MCF 10A (cell line): ENCODE results near the gene TAF1D. TPM values are rescaled to one million over a fixed set of nuclear protein-coding genes. Genes with fewer than 3 reads are reported as not detected.

ENCODE experiments used
- BruUV-seq: library from RNA; stranded (reverse); fragments of 400-500 nt; replicated peaks from 2 replicates; lab custom pipeline; 2021; lab: Mats Ljungman, UMichigan
- CTCF ChIA-PET: fragments of 300-600 bp; sonication (Branson Sonifier 250); formaldehyde crosslinking; extraction: SDS; loops from one replicate; lab custom pipeline; 2021; ENCODE audit warnings: antibody characterized with exemption, inconsistent platforms; lab: Yijun Ruan, JAX
- POLR2A ChIA-PET: fragments of 300-600, 350-650 bp; sonication (Branson Sonifier 250); formaldehyde crosslinking; extraction: SDS; loops from one replicate; lab custom pipeline; 2020; ENCODE audit warnings: antibody characterized with exemption, inconsistent platforms; lab: Yijun Ruan, JAX
- DNase-seq: peaks from one replicate; pipeline ENCODE4 v3.0.0-alpha.2; 2018; ENCODE audit not compliant: unreplicated experiment
- H3K27ac Mint-ChIP-seq: one replicate; pipeline ENCODE4 v1.8.0; 2022; ENCODE audit warnings: mild to moderate bottlenecking, low read depth, mixed read lengths; ENCODE audit not compliant: unreplicated experiment
- H3K27me3 Mint-ChIP-seq: one replicate; pipeline ENCODE4 v1.8.0; 2022; ENCODE audit warnings: mixed read lengths; ENCODE audit not compliant: insufficient read depth, unreplicated experiment
- H3K36me3 Mint-ChIP-seq: one replicate; pipeline ENCODE4 v1.8.0; 2022; ENCODE audit warnings: mild to moderate bottlenecking, moderate library complexity, mixed read lengths; ENCODE audit not compliant: insufficient read depth, unreplicated experiment
- H3K4me1 Mint-ChIP-seq: one replicate; pipeline ENCODE4 v1.8.0; 2022; ENCODE audit warnings: mixed read lengths; ENCODE audit not compliant: insufficient read depth, unreplicated experiment
- H3K4me3 Mint-ChIP-seq: one replicate; pipeline ENCODE4 v1.8.0; 2022; ENCODE audit warnings: mild to moderate bottlenecking, moderate library complexity, mixed read lengths; ENCODE audit not compliant: unreplicated experiment
- H3K9me3 Mint-ChIP-seq: one replicate; pipeline ENCODE4 v1.8.0; 2022; ENCODE audit warnings: mixed read lengths; ENCODE audit not compliant: unreplicated experiment
- intact Hi-C: fragments of 100-400 bp; cut with micrococcal nuclease; formaldehyde crosslinking; loops from 2 replicates; pipeline ENCODE4 v1.14.1; 2022
- total RNA-seq: library from RNA; stranded (reverse); gene quantifications from 2 replicates; pipeline ENCODE4 v1.2.3, GENCODE V29; 2022
- TF ChIP-seq, protein P1 (sequence below): fragments of 200-600 bp; IDR thresholded peaks from one replicate; pipeline ENCODE4 v1.8.0; 2022; ENCODE audit warnings: antibody characterized with exemption, mild to moderate bottlenecking; ENCODE audit not compliant: unreplicated experiment

TAF1D gene
- total RNA-seq, 1 experiment from 2014 or later = 212 TPM

DNA sequence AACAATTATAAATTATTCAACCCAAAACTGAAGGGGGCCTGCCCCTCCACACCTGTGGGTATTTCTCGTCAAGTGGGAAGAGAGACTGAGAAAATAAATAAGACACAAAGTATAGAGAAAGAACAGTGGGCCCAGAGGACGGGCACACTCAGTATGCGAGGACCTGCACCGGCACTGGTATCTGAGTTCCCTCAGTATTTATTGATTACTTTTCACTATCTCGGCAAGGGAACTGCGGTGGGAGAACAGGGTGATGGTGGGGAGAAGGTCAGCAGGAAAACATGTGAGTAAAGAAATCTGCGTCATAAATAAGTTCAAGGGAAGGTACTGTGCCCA, 3.3 kb upstream of the TAF1D start:
- intact Hi-C loops = no loop called here
- H3K36me3 Mint-ChIP-seq = peaks cover 43% of the 10 kb centered on the region
- TF ChIP-seq, protein P1, sequence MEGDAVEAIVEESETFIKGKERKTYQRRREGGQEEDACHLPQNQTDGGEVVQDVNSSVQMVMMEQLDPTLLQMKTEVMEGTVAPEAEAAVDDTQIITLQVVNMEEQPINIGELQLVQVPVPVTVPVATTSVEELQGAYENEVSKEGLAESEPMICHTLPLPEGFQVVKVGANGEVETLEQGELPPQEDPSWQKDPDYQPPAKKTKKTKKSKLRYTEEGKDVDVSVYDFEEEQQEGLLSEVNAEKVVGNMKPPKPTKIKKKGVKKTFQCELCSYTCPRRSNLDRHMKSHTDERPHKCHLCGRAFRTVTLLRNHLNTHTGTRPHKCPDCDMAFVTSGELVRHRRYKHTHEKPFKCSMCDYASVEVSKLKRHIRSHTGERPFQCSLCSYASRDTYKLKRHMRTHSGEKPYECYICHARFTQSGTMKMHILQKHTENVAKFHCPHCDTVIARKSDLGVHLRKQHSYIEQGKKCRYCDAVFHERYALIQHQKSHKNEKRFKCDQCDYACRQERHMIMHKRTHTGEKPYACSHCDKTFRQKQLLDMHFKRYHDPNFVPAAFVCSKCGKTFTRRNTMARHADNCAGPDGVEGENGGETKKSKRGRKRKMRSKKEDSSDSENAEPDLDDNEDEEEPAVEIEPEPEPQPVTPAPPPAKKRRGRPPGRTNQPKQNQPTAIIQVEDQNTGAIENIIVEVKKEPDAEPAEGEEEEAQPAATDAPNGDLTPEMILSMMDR = no peak
- no peaks in the 10 kb centered on the region for H3K27me3 Mint-ChIP-seq
- DNase-seq = no peak
- no peak overlapping the region for H3K27ac Mint-ChIP-seq
- H3K9me3 Mint-ChIP-seq = no peaks in the 10 kb centered on the region
- POLR2A ChIA-PET = no interaction called here
- peaks cover 10% of the 10 kb centered on the region for H3K4me1 Mint-ChIP-seq
- no TSS peak for BruUV-seq
- H3K4me3 Mint-ChIP-seq = no peak overlapping the region
- CTCF ChIA-PET = no interaction called here

DNA sequence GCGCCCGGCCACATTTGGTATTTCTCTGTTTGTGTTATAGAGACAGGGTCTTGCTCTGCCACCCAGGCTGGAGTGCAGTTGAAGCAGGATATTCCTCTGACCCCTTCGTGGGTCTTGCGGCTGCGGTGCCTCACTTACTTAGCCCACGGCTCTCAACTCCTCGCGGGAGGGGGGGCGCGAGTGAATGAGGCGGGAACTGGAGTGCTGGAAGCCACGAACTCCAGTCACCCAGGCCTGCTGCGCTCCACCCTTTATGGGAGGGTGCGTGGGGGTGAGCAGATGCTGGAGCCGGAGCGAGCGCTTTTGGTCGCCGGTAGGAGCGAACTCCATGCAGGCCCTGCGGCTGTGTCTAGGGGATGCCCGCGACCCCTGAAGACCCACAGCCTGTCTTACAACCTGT, 2.0 kb upstream of the TAF1D start:
- no peak for DNase-seq
- peak overlapping the region; percentile 98 for H3K4me3 Mint-ChIP-seq
- no peaks in the 10 kb centered on the region for H3K27me3 Mint-ChIP-seq
- H3K4me1 Mint-ChIP-seq = peaks cover 23% of the 10 kb centered on the region
- TF ChIP-seq, protein P1 = no peak
- intact Hi-C loops = no loop called here
- no TSS peak for BruUV-seq
- H3K27ac Mint-ChIP-seq = no peak overlapping the region
- ChIA-PET CTCF (no interaction called here), POLR2A (interaction anchor here (0.6 to 8.9 kb wide), 4 partner anchors 15 to 750 kb away, joined by 3 to 169 read pairs (median 64); partner anchors contain the start of gene MED17)
- no peaks in the 10 kb centered on the region for H3K9me3 Mint-ChIP-seq
- H3K36me3 Mint-ChIP-seq = peaks cover 48% of the 10 kb centered on the region

DNA sequence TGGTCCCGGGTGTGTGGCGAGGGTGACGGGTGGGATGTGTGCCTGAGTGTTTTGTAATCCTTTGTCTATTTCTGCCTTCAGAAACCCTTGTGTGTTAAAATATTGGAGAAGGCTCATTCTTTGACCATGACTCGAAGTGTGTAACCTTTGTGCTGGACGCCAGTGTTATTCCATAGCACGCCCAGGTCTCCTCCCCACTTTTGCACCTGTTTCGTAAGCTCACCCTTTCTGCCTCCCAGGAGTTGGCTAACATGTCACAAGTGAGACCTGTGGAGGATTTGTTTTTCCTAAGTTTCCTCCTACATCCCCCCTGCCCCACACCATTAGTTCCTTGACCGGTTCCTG, 559 bp upstream of the TAF1D start:
- CTCF ChIA-PET = interaction anchor here (0.6 to 0.9 kb wide), 4 partner anchors 13 to 699 kb away, joined by 3 to 5 read pairs (median 4); no protein-coding TSS in a partner anchor
- DNase-seq = peak; percentile 89
- POLR2A ChIA-PET = interaction anchor here (0.6 to 8.9 kb wide), 31 partner anchors 9 to 767 kb away, joined by 3 to 169 read pairs (median 4); partner anchors contain the start of genes CEP295, MED17 and PANX1
- Mint-ChIP-seq H3K4me1 (peaks cover 32% of the 10 kb centered on the region), H3K9me3 (no peaks in the 10 kb centered on the region), H3K27me3 (no peaks in the 10 kb centered on the region), H3K27ac (peak overlapping the region; percentile 99), H3K36me3 (peaks cover 62% of the 10 kb centered on the region), H3K4me3 (peak overlapping the region; percentile 98)
- TF ChIP-seq, protein P1 = no peak
- BruUV-seq = TSS peak; percentile 80
- intact Hi-C loops = loop anchor here (1.0 kb wide), 1 partner anchor 42 kb away; the partner anchor contains the start of gene MED17

DNA sequence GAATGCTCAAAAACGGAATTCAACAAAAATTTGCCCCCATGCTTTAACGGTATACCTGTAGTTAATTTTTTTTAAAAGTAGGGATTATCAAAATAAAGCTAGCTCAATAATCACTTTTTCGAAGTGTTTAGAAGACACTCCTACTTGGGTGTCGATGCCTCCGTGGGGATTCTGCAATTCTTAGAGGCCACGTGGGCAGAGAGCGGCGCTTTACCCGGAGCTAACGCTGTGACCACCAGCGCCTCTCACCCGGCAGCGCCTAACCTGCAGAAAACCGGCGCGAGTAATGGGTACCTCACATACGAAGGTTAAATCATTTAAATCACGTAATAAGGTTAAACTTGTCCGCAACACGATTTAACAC, 583 bp downstream of the TAF1D start:
- Mint-ChIP-seq H3K9me3 (no peaks in the 10 kb centered on the region), H3K4me1 (peaks cover 42% of the 10 kb centered on the region), H3K4me3 (peak overlapping the region; percentile 98), H3K36me3 (peaks cover 74% of the 10 kb centered on the region), H3K27me3 (no peaks in the 10 kb centered on the region), H3K27ac (peak overlapping the region; percentile 99)
- ChIA-PET CTCF (interaction anchor here (0.6 to 0.9 kb wide), 3 partner anchors 43 to 820 kb away, joined by 3 to 9 read pairs (median 6); partner anchors contain the start of gene MED17), POLR2A (interaction anchor here (0.6 to 8.9 kb wide), 16 partner anchors 12 to 754 kb away, joined by 3 to 169 read pairs (median 4); partner anchors contain the start of genes MED17 and PANX1)
- intact Hi-C loops = loop anchor here (1.0 kb wide), 1 partner anchor 44 kb away; the partner anchor contains the start of gene MED17
- peak; percentile 74 for DNase-seq
- TF ChIP-seq, protein P1 = no peak
- BruUV-seq = no TSS peak
